ENCODE results near the gene VAV3.

VAV3 gene

GRCh38 chr1:107835151-107835670, 129.8 kb downstream of the VAV3 start:
- DNase-seq (ENCODE audit: low read depth): no peak
- TF ChIP-seq CTCF (IDR thresholded peaks at IDR 0.05; ENCODE audit: low read length, missing control alignments): no peak
- no peak overlapping the region for H3K4me3 ChIP-seq (replicated peaks; ENCODE audit: low read depth, low read length)

DNA sequence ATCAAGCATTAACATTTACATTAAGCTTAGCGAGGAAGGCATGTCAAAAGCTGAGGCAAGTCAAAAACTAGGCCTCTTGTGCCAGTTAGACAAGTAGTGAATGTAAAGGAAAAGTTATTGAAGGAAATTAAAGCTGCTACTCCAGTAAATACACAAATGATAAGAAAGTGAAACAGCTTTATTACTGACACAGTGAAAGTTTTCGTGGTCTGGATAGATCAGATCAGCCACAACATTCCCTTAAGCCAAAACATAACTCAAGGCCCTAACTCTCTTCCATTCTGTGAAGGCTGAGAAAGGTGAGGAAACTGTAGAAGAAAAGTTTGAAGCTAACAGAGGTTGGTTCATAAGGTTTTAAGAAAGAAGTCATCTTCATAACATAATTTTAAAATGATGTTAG, 131.9 kb downstream of the VAV3 start:
- H3K4me3 ChIP-seq (replicated peaks; ENCODE audit: low read depth, low read length): no peak overlapping the region
- no peak for DNase-seq (ENCODE audit: low read depth)
- no peak for TF ChIP-seq CTCF (IDR thresholded peaks at IDR 0.05; ENCODE audit: low read length, missing control alignments)

DNA sequence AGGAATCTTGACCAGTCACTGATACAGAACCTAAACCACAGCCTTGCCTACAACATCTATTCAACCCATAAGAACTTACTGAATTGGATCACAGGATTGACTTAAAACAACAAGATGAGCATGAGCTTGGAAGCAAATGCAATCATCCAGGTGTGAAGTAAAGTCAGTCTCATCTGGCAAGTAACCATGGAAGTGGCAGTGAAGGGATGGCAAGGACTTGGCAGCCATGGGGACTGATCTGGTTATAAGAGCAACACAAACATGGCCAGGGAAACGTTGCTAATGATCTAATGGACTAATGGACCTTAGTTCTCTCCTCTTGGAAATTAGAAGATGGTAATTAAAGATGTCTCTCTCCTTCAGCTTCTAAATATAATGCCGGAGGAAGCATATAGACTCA, 133.1 kb downstream of the VAV3 start:
- no peak for DNase-seq (ENCODE audit: low read depth)
- TF ChIP-seq CTCF (IDR thresholded peaks at IDR 0.05; ENCODE audit: low read length, missing control alignments): no peak
- H3K4me3 ChIP-seq (replicated peaks; ENCODE audit: low read depth, low read length): no peak overlapping the region

GRCh38 chr1:107830526-107830925, 134.5 kb downstream of the VAV3 start:
- H3K4me3 ChIP-seq (replicated peaks; ENCODE audit: low read depth, low read length): no peak overlapping the region
- no peak for DNase-seq (ENCODE audit: low read depth)
- no peak for TF ChIP-seq CTCF (IDR thresholded peaks at IDR 0.05; ENCODE audit: low read length, missing control alignments)

- DNase-seq (ENCODE audit: low read depth): no peak
- TF ChIP-seq CTCF (IDR thresholded peaks at IDR 0.05; ENCODE audit: low read length, missing control alignments): no peak
- H3K4me3 ChIP-seq (replicated peaks; ENCODE audit: low read depth, low read length): no peak overlapping the region
These were observed 134.9 kb downstream of the VAV3 start for GRCh38 chr1:107830075-107830474.

DNA sequence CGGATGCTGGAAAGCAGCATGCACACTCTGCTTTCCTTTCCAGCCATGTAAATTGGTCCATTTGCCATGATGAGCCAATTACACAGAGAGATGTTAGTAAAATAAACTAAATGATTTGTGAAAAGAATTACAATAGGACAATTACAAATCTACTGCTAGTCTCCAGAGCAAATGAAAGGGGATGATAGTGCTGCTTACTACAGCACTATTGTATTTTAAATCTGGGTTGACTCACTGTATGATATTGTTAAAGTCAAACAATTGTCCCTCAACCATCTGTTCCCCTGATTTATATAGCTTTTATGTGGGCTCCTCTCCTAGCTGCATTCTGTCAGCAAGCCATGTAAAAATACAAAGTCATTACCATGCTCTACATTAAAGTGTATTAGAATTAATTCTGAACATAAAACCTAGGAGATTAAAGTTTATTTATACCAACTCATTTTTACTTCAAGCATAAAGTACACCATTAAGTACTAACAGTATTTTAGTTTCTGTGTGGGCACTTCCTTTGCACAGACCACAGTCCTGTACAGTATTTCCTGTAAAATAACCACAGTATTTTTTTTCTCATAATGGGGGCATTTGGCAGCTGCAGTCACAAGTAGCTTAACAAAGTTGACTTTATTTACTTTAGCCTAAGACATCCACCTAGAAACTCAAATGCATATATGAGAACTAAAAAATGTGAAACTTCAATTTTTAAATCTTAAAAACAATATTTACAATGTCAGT, 135.8 kb downstream of the VAV3 start:
- DNase-seq (ENCODE audit: low read depth): peak; percentile 35
- TF ChIP-seq CTCF (IDR thresholded peaks at IDR 0.05; ENCODE audit: low read length, missing control alignments): no peak
- H3K4me3 ChIP-seq (replicated peaks; ENCODE audit: low read depth, low read length): no peak overlapping the region

- no peak for TF ChIP-seq CTCF (IDR thresholded peaks at IDR 0.05; ENCODE audit: low read length, missing control alignments)
- no peak overlapping the region for H3K4me3 ChIP-seq (replicated peaks; ENCODE audit: low read depth, low read length)
- DNase-seq (ENCODE audit: low read depth): no peak
These were observed 140.0 kb downstream of the VAV3 start for GRCh38 chr1:107824946-107825345.
